ENCODE measurements around the gene PSMG4. TPM values are rescaled to one million over a fixed set of nuclear protein-coding genes. Genes with fewer than 3 reads are reported as not detected.

Gene PSMG4
- polyA plus RNA-seq, 1 donor (not counting 4 experiments of a cell fraction or from before 2014, with no cell fraction given) = 16.3 TPM

GRCh38 chr6:3294396-3294795 lies 35.6 kb downstream of the PSMG4 start:
- no peak for TF ChIP-seq EZH2 (IDR thresholded peaks at IDR 0.05; ENCODE audit: low read length)
- no peak for TF ChIP-seq CTCF (optimal IDR thresholded peaks at IDR 0.05 in 1 of 3, IDR thresholded peaks at IDR 0.05 in 1 of 3, conservative IDR thresholded peaks at IDR 0.05 in 1 of 3; ENCODE audit: extremely low read depth in 1 of 3, insufficient read depth in 2 of 3, low read length in 3 of 3)
- no peak overlapping the region for H3K4me2 ChIP-seq (ENCODE audit: control insufficient read depth, extremely low read depth, insufficient read depth, low read depth, low read length)
- dilution Hi-C loops (cut with MboI; ENCODE audit: extremely low pct_ligation_motif_present, low sequenced_read_pairs) = no loop called here
- no peaks in the 10 kb centered on the region for H3K27me3 ChIP-seq (ENCODE audit: control insufficient read depth, extremely low read depth, insufficient read depth, low read length)
- no peak overlapping the region for H3K4me3 ChIP-seq (ENCODE audit: control insufficient read depth in 2 of 3, extremely low read depth in 1 of 3, insufficient read depth in 2 of 3, low read depth in 1 of 3, low read length in 3 of 3)
- no peaks in the 10 kb centered on the region for H3K79me2 ChIP-seq (ENCODE audit: control insufficient read depth, insufficient read depth, low read length)
- no peaks in the 10 kb centered on the region for H4K20me1 ChIP-seq (ENCODE audit: control insufficient read depth, extremely low read depth, insufficient read depth, low read length)
- FAIRE-seq = no peak
- H3K9me1 ChIP-seq (ENCODE audit: control insufficient read depth, extremely low read depth, insufficient read depth, low read length) = no peaks in the 10 kb centered on the region
- H3K9ac ChIP-seq (ENCODE audit: control insufficient read depth, extremely low read depth, insufficient read depth, low read length) = no peak overlapping the region
- H3K9me3 ChIP-seq (ENCODE audit: control insufficient read depth, low read depth, low read length) = no peaks in the 10 kb centered on the region
- no peak overlapping the region for H2AFZ ChIP-seq (ENCODE audit: control insufficient read depth, low read length)
- no peaks in the 10 kb centered on the region for H3K4me1 ChIP-seq (ENCODE audit: control insufficient read depth, extremely low read depth, insufficient read depth, low read length)
- no peak for DNase-seq (ENCODE audit: low read depth, low spot score)
- peaks cover 0 to 9% of the 10 kb centered on the region in 2 experiments for H3K36me3 ChIP-seq (ENCODE audit: control insufficient read depth in 2 of 2, extremely low read depth in 1 of 2, insufficient read depth in 2 of 2, low read length in 2 of 2)
- H3K27ac ChIP-seq (ENCODE audit: control insufficient read depth, insufficient read depth, low read length) = no peak overlapping the region

DNA sequence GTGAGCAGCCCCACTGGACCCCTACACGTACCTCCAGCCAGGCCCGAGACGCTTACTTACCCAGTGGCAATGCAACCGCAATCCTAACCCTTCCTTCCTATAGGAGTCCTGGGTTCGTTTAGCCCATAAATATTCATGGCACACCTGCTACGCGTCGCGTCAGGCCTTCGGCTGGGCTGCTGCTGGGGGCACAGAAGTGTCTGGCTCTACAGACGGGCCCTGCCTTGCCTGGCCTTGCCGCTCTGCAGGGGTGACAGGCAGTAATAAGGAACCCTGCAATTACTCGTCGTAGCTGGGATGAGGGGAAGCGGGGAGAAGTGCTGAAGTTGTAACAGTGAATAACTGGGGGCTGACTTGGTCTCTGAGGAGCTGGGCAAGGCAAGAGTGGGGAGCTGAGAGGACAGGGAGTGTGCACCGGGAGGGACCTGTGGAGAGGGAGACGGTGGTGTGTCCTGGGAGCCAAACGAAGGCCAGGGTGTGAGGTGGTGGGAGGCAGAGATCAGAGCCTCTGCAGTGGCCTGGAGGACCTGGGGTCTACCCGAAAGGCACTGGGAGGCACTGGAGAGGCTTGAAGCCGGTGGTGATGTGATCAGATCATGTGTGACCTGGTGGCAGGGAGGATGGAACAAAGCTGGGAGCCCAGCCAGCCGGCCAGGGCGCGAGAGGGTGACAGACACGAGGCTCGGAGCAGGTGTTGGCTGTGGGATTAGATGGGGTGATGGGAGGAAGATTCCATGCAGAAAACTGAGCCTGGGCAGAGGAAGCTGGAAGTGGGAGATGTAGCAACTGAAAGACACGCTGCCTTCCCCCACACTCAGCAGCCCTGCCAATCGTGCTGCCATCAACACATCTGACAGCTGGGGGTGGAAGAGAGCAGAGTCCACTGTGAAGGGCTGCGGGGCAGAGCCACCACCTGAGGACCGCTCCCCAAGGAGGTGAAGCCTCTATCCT lies 36.4 kb downstream of the PSMG4 start:
- no peaks in the 10 kb centered on the region for H3K27me3 ChIP-seq (ENCODE audit: control insufficient read depth, extremely low read depth, insufficient read depth, low read length)
- TF ChIP-seq CTCF (optimal IDR thresholded peaks at IDR 0.05 in 1 of 3, IDR thresholded peaks at IDR 0.05 in 1 of 3, conservative IDR thresholded peaks at IDR 0.05 in 1 of 3; ENCODE audit: extremely low read depth in 1 of 3, insufficient read depth in 2 of 3, low read length in 3 of 3) = peak in 1 of 3 experiments; percentile 20
- no peak for TF ChIP-seq EZH2 (IDR thresholded peaks at IDR 0.05; ENCODE audit: low read length)
- FAIRE-seq (no peak), DNase-seq (ENCODE audit: low read depth, low spot score) (no peak)
- no peak overlapping the region for H2AFZ ChIP-seq (ENCODE audit: control insufficient read depth, low read length)
- no peak overlapping the region for H3K9ac ChIP-seq (ENCODE audit: control insufficient read depth, extremely low read depth, insufficient read depth, low read length)
- H3K36me3 ChIP-seq (ENCODE audit: control insufficient read depth in 2 of 2, extremely low read depth in 1 of 2, insufficient read depth in 2 of 2, low read length in 2 of 2) = peaks cover 0 to 9% of the 10 kb centered on the region in 2 experiments
- no peaks in the 10 kb centered on the region for H3K9me3 ChIP-seq (ENCODE audit: control insufficient read depth, low read depth, low read length)
- no peaks in the 10 kb centered on the region for H3K79me2 ChIP-seq (ENCODE audit: control insufficient read depth, insufficient read depth, low read length)
- no peaks in the 10 kb centered on the region for H4K20me1 ChIP-seq (ENCODE audit: control insufficient read depth, extremely low read depth, insufficient read depth, low read length)
- no peak overlapping the region for H3K27ac ChIP-seq (ENCODE audit: control insufficient read depth, insufficient read depth, low read length)
- dilution Hi-C loops (cut with MboI; ENCODE audit: extremely low pct_ligation_motif_present, low sequenced_read_pairs) = no loop called here
- H3K9me1 ChIP-seq (ENCODE audit: control insufficient read depth, extremely low read depth, insufficient read depth, low read length) = no peaks in the 10 kb centered on the region
- H3K4me3 ChIP-seq (ENCODE audit: control insufficient read depth in 2 of 3, extremely low read depth in 1 of 3, insufficient read depth in 2 of 3, low read depth in 1 of 3, low read length in 3 of 3) = no peak overlapping the region
- no peak overlapping the region for H3K4me2 ChIP-seq (ENCODE audit: control insufficient read depth, extremely low read depth, insufficient read depth, low read depth, low read length)
- H3K4me1 ChIP-seq (ENCODE audit: control insufficient read depth, extremely low read depth, insufficient read depth, low read length) = no peaks in the 10 kb centered on the region
